Fibroblast of the conjunctiva (primary cell): ENCODE data around the gene CASP14.
A peak's percentile ranks its signal among the peaks of the same experiment; 100 is the strongest.
"Not testable (repeated sequence)": the region's sequence is repeated elsewhere in the genome, so short reads cannot be mapped to it uniquely, and the experiment has no call there.

Experiments
- DNase-seq: peaks from one replicate; pipeline ENCODE4 v3.0.0-alpha.2; 2010; ENCODE audit warnings: low read depth

The CASP14 gene

GRCh38 chr19:15072930-15073647 is 23.8 kb downstream of the CASP14 start:
- DNase-seq: no peak

GRCh38 chr19:15074371-15074770 is 25.1 kb downstream of the CASP14 start:
- no peak for DNase-seq

GRCh38 chr19:15075806-15076205 is 26.5 kb downstream of the CASP14 start:
- no peak for DNase-seq

GRCh38 chr19:15080002-15080401 is 30.7 kb downstream of the CASP14 start:
- DNase-seq: not testable (repeated sequence)

- DNase-seq: no peak
These were observed 32.6 kb downstream of the CASP14 start, which contains the start of gene OR1I1 for GRCh38 chr19:15081911-15082310. TSS of gene OR1I1 (plus strand) at chr19:15082211. CDS start at chr19:15087066, 4,855 bp downstream.

- DNase-seq: no peak
These were observed 37.9 kb downstream of the CASP14 start for GRCh38 chr19:15087182-15087581.

- DNase-seq: peak; percentile 63
These were observed 42.9 kb downstream of the CASP14 start for GRCh38 chr19:15091918-15092753.

- DNase-seq: no peak
These were observed 43.7 kb downstream of the CASP14 start for GRCh38 chr19:15093001-15093400.

GRCh38 chr19:15096223-15096622 is 46.9 kb downstream of the CASP14 start:
- no peak for DNase-seq

- not testable (repeated sequence) for DNase-seq
These were observed 48.7 kb downstream of the CASP14 start for GRCh38 chr19:15097980-15098379.

GRCh38 chr19:15098460-15098859 is 49.2 kb downstream of the CASP14 start:
- no peak for DNase-seq

GRCh38 chr19:15099017-15099582 is 49.8 kb downstream of the CASP14 start:
- no peak for DNase-seq

- peak; percentile 20 for DNase-seq
These were observed 52.3 kb downstream of the CASP14 start for GRCh38 chr19:15101479-15102082.

- DNase-seq: no peak
These were observed 54.7 kb downstream of the CASP14 start for GRCh38 chr19:15104003-15104402.

- DNase-seq: no peak
These were observed 55.1 kb downstream of the CASP14 start for GRCh38 chr19:15104411-15104810.

- DNase-seq: no peak
These were observed 55.8 kb downstream of the CASP14 start for GRCh38 chr19:15105044-15105443.

- peak; percentile 31 for DNase-seq
These were observed 58.1 kb downstream of the CASP14 start, which contains the start of gene SYDE1 for GRCh38 chr19:15107061-15108010. TSS of gene SYDE1 (plus strand) at chr19:15107401. CDS start at chr19:15107434, 33 bp downstream.
